Ishikawa (cell line): ENCODE data around the gene FGD6.

Experiments
- CEBPB ChIP-seq: IDR thresholded peaks from 2 replicates; pipeline ENCODE4 v1.6.1; 2012
- CREB1 ChIP-seq: IDR thresholded peaks from 2 replicates; pipeline ENCODE4 v1.6.1; 2012; ENCODE audit warnings: low read depth
- EGR1 ChIP-seq: IDR thresholded peaks from 2 replicates; pipeline ENCODE4 v1.6.1; 2012
- EP300 ChIP-seq: IDR thresholded peaks from 2 replicates; pipeline ENCODE4 v1.6.1; 2012; ENCODE audit warnings: borderline replicate concordance
- FOXM1 ChIP-seq: IDR thresholded peaks from 2 replicates; pipeline ENCODE4 v1.6.1; 2012; ENCODE audit warnings: low read depth, borderline replicate concordance
- NFIC ChIP-seq: IDR thresholded peaks from 2 replicates; pipeline ENCODE4 v1.6.1; 2012
- RAD21 ChIP-seq: IDR thresholded peaks from 2 replicates; pipeline ENCODE4 v1.6.1; 2012; ENCODE audit warnings: low read depth
- TAF1 ChIP-seq: IDR thresholded peaks from 2 replicates; pipeline ENCODE4 v1.6.1; 2012; ENCODE audit warnings: low read depth, mild to moderate bottlenecking
- TCF12 ChIP-seq: IDR thresholded peaks from 2 replicates; pipeline ENCODE4 v1.6.1; 2012; ENCODE audit warnings: low read depth
- TEAD4 ChIP-seq: IDR thresholded peaks from 2 replicates; pipeline ENCODE4 v1.6.1; 2012
- TF ChIP-seq, protein P1 (sequence below): IDR thresholded peaks from 2 replicates; pipeline ENCODE4 v1.6.1; 2012; ENCODE audit warnings: low read depth, mild to moderate bottlenecking
- TF ChIP-seq, protein P2 (sequence below): IDR thresholded peaks from 2 replicates; pipeline ENCODE4 v1.6.1; 2012
- TF ChIP-seq, protein P3 (sequence below): IDR thresholded peaks from 2 replicates; pipeline ENCODE4 v1.6.1; 2012

DNA sequence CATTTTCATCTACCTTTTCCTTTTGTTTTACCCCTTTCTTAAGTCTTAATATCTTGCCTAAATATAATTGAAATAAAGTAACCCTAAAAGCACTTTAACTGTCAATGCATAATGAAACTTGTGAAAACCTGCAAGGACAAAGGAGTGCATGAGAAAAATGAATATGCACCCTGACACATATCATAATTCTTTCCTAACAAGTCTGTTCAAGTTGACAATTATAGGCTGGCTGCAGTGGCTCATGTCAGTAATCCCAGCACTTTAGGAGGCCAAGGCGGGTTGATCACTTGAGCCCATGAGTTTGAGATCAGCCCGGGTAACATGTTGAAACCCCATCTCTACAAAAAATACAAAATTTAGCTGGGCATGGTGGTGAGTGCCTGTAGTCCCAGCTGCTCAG, 65.4 kb downstream of the FGD6 start:
- TF ChIP-seq CEBPB, result no peak
- TF ChIP-seq EP300, result no peak
- TF ChIP-seq, protein P1, sequence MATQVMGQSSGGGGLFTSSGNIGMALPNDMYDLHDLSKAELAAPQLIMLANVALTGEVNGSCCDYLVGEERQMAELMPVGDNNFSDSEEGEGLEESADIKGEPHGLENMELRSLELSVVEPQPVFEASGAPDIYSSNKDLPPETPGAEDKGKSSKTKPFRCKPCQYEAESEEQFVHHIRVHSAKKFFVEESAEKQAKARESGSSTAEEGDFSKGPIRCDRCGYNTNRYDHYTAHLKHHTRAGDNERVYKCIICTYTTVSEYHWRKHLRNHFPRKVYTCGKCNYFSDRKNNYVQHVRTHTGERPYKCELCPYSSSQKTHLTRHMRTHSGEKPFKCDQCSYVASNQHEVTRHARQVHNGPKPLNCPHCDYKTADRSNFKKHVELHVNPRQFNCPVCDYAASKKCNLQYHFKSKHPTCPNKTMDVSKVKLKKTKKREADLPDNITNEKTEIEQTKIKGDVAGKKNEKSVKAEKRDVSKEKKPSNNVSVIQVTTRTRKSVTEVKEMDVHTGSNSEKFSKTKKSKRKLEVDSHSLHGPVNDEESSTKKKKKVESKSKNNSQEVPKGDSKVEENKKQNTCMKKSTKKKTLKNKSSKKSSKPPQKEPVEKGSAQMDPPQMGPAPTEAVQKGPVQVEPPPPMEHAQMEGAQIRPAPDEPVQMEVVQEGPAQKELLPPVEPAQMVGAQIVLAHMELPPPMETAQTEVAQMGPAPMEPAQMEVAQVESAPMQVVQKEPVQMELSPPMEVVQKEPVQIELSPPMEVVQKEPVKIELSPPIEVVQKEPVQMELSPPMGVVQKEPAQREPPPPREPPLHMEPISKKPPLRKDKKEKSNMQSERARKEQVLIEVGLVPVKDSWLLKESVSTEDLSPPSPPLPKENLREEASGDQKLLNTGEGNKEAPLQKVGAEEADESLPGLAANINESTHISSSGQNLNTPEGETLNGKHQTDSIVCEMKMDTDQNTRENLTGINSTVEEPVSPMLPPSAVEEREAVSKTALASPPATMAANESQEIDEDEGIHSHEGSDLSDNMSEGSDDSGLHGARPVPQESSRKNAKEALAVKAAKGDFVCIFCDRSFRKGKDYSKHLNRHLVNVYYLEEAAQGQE, result no peak
- TF ChIP-seq, protein P2, sequence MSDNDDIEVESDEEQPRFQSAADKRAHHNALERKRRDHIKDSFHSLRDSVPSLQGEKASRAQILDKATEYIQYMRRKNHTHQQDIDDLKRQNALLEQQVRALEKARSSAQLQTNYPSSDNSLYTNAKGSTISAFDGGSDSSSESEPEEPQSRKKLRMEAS, result no peak
- no peak for TF ChIP-seq EGR1
- no peak for TF ChIP-seq RAD21
- TF ChIP-seq TEAD4, result no peak
- no peak for TF ChIP-seq NFIC
- no peak for TF ChIP-seq TAF1
- TF ChIP-seq TCF12, result no peak
- no peak for TF ChIP-seq CREB1
- no peak for TF ChIP-seq FOXM1
- TF ChIP-seq, protein P3, sequence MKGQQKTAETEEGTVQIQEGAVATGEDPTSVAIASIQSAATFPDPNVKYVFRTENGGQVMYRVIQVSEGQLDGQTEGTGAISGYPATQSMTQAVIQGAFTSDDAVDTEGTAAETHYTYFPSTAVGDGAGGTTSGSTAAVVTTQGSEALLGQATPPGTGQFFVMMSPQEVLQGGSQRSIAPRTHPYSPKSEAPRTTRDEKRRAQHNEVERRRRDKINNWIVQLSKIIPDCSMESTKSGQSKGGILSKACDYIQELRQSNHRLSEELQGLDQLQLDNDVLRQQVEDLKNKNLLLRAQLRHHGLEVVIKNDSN, result no peak
